Suprapubic skin (tissue), 4 donors: ENCODE measurements around the gene CIAO2B. TPM values are rescaled to one million over a fixed set of nuclear protein-coding genes. Genes with fewer than 3 reads are reported as not detected.

Experiments used
- DNase-seq, 2 donors: peaks; one replicate each; pipeline ENCODE4 v3.0.0-alpha.2; 2019; ENCODE audit warnings: low spot score in 2 of 2
- H3K27ac ChIP-seq: fragments of 200-600 bp; sonication (generic); one replicate; pipeline ENCODE4 v1.5.1; 2019
- H3K27me3 ChIP-seq: fragments of 200-600 bp; sonication (generic); one replicate; pipeline ENCODE4 v1.5.1; 2019
- H3K36me3 ChIP-seq: fragments of 200-600 bp; sonication (generic); one replicate; pipeline ENCODE4 v1.5.1; 2019
- H3K4me1 ChIP-seq: fragments of 200-600 bp; sonication (generic); one replicate; pipeline ENCODE4 v1.5.1; 2019
- H3K4me3 ChIP-seq: fragments of 200-600 bp; sonication (generic); one replicate; pipeline ENCODE4 v1.5.1; 2019; ENCODE audit warnings: mild to moderate bottlenecking
- H3K9me3 ChIP-seq: fragments of 200-600 bp; sonication (generic); one replicate; pipeline ENCODE4 v1.5.1; 2019
- EP300 ChIP-seq: sonication (generic); formaldehyde crosslinking; IDR thresholded peaks from one replicate; pipeline ENCODE4 v1.6.1; 2017; ENCODE audit warnings: antibody characterized with exemption
- POLR2A ChIP-seq, 2 donors: fragments of 450-650 bp; IDR thresholded peaks; one replicate each; pipeline ENCODE4 v1.6.1; 2017; ENCODE audit warnings: antibody characterized with exemption in 2 of 2, mild to moderate bottlenecking in 2 of 2, moderate library complexity in 2 of 2
- POLR2AphosphoS5 ChIP-seq, 3 donors: sonication (generic); formaldehyde crosslinking; IDR thresholded peaks; one replicate each; pipeline ENCODE4 v1.6.1; 2017; ENCODE audit warnings: antibody characterized with exemption in 3 of 3
- WGBS: methylation state at CpG from one replicate; pipeline ENCODE4 v1.1.5; 2018; 5-methylcytosine and 5-hydroxymethylcytosine counted together
- total RNA-seq, 4 donors: library from RNA; depleted of rRNA; stranded (reverse); fragments of >200 nt; gene quantifications; one replicate each; pipeline ENCODE4 v1.1.0, GENCODE V29; 2016
- TF ChIP-seq, protein P1 (sequence below), 2 donors: fragments of 200-600 bp in 1 of 2; fragments of 450-650 bp in 1 of 2; sonication (generic) in 1 of 2; IDR thresholded peaks; one replicate each; pipeline ENCODE4 v1.5.1; 2016 to 2019; ENCODE audit warnings: antibody characterized with exemption in 2 of 2, mild to moderate bottlenecking in 1 of 2, moderate library complexity in 1 of 2

Gene CIAO2B
- total RNA-seq, 4 donors from 2014 or later, result 34.4 to 69.0 (median 45.0) TPM

DNA sequence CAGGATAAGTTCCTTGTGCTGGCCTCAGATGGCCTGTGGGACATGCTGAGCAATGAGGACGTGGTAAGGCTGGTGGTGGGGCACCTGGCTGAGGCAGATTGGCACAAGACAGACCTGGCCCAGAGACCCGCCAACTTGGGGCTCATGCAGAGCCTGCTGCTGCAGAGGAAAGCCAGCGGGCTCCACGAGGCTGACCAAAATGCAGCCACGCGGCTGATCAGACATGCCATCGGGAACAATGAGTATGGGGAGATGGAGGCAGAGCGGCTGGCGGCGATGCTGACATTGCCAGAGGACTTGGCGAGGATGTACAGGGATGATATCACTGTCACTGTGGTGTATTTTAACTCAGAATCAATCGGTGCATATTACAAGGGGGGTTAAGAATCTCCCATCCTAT is 48.7 kb downstream of the CIAO2B start:
- peaks cover 13% of the 10 kb centered on the region for H3K4me1 ChIP-seq
- no peaks in the 10 kb centered on the region for H3K9me3 ChIP-seq
- no peak overlapping the region for H3K27ac ChIP-seq
- no peak for DNase-seq
- H3K4me3 ChIP-seq, result no peak overlapping the region
- peaks cover 30% of the 10 kb centered on the region for H3K36me3 ChIP-seq
- 83% methylated on average over 10 of the region's 12 CpGs for WGBS
- no peaks in the 10 kb centered on the region for H3K27me3 ChIP-seq
- TF ChIP-seq, protein P1, sequence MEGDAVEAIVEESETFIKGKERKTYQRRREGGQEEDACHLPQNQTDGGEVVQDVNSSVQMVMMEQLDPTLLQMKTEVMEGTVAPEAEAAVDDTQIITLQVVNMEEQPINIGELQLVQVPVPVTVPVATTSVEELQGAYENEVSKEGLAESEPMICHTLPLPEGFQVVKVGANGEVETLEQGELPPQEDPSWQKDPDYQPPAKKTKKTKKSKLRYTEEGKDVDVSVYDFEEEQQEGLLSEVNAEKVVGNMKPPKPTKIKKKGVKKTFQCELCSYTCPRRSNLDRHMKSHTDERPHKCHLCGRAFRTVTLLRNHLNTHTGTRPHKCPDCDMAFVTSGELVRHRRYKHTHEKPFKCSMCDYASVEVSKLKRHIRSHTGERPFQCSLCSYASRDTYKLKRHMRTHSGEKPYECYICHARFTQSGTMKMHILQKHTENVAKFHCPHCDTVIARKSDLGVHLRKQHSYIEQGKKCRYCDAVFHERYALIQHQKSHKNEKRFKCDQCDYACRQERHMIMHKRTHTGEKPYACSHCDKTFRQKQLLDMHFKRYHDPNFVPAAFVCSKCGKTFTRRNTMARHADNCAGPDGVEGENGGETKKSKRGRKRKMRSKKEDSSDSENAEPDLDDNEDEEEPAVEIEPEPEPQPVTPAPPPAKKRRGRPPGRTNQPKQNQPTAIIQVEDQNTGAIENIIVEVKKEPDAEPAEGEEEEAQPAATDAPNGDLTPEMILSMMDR (IDR thresholded peaks at IDR 0.05), result no peak
- TF ChIP-seq POLR2AphosphoS5 (IDR thresholded peaks at IDR 0.05) (no peak), EP300 (no peak), POLR2A (IDR thresholded peaks at IDR 0.05) (no peak)

DNA sequence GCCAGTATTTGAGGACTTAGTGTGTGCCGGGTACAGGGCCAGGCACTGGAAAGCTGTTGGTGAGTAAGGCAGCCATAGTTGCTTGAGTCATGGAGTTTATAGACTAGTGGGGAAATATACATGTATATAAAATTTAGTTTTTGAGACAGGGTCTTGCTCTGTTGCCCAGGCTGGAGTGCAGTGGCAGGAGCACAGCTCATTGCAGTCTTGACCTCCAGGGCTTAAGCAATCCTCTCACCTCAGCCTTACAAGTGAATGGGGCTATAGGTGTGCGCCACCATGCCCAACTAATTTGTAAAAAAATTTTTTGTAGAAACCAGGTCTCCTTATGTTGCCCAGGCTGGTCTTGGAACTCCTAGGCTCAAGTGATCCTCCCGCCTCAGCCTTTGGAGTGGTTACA is 51.5 kb downstream of the CIAO2B start:
- TF ChIP-seq EP300 (no peak), POLR2A (IDR thresholded peaks at IDR 0.05) (no peak), POLR2AphosphoS5 (IDR thresholded peaks at IDR 0.05) (no peak)
- TF ChIP-seq, protein P1 (IDR thresholded peaks at IDR 0.05), result no peak
- DNase-seq, result no peak
- Histone ChIP-seq H3K4me1 (peaks cover 21% of the 10 kb centered on the region), H3K27ac (no peak overlapping the region), H3K4me3 (no peak overlapping the region), H3K36me3 (peaks cover 30% of the 10 kb centered on the region), H3K27me3 (no peaks in the 10 kb centered on the region), H3K9me3 (no peaks in the 10 kb centered on the region)
- WGBS, result 91% methylated on average over 3 of the region's 3 CpGs

Other genes with a start within 250 kb of the CIAO2B start
- 10 to 100 TPM; 24.0 to 55.1 (median 36.4) TPM for gene CMTM4, start 237.7 kb downstream of the CIAO2B start, total RNA-seq
- 100 to 1,000 TPM; 102 to 212 (median 137) TPM for gene DYNC1LI2, start 182.8 kb downstream of the CIAO2B start, total RNA-seq
- not detected for gene TERB1, start 132.8 kb downstream of the CIAO2B start, total RNA-seq
- gene NAE1, start 103.4 kb downstream of the CIAO2B start, total RNA-seq, result 10 to 100 TPM; 36.2 to 57.5 (median 45.0) TPM
- not detected for gene CA7, start 90.0 kb downstream of the CIAO2B start, total RNA-seq
- gene PDP2, start 53.9 kb downstream of the CIAO2B start, total RNA-seq, result 1 to 10 TPM; 5.0 to 8.3 (median 6.6) TPM
- under 1 TPM in 1 of 4 donors, not detected in 3; 0.45 TPM for gene CDH16, start 15.5 kb downstream of the CIAO2B start, total RNA-seq
- 10 to 100 TPM in 1 of 4 donors, 1 to 10 TPM in 3; 1.5 to 12.1 (median 4.6) TPM for gene RRAD, start 8.9 kb downstream of the CIAO2B start, total RNA-seq
- 10 to 100 TPM; 33.6 to 56.0 (median 42.3) TPM for gene CES2, start 1.1 kb upstream of the CIAO2B start, total RNA-seq
- gene CES3, start 26.9 kb upstream of the CIAO2B start, total RNA-seq, result 1 to 10 TPM in 3 of 4 donors, not detected in 1; 1.4 to 2.2 (median 1.5) TPM
- gene CES4A, start 54.2 kb upstream of the CIAO2B start, total RNA-seq, result 100 to 1,000 TPM in 2 of 4 donors, 10 to 100 TPM in 2; 47.2 to 148 (median 99.9) TPM
- 10 to 100 TPM; 28.2 to 68.3 (median 46.6) TPM for gene CBFB, start 94.7 kb upstream of the CIAO2B start, total RNA-seq
- gene PHAF1, start 175.5 kb upstream of the CIAO2B start, total RNA-seq, result 10 to 100 TPM; 44.0 to 60.9 (median 53.1) TPM
- gene B3GNT9, start 216.6 kb upstream of the CIAO2B start, total RNA-seq, result 1 to 10 TPM; 7.5 to 9.7 (median 9.0) TPM
- 10 to 100 TPM; 25.9 to 34.4 (median 28.7) TPM for gene TRADD, start 225.5 kb upstream of the CIAO2B start, total RNA-seq
- gene FBXL8, start 225.6 kb upstream of the CIAO2B start, total RNA-seq, result 100 to 1,000 TPM in 1 of 4 donors, 10 to 100 TPM in 3; 45.0 to 134 (median 58.8) TPM
- 100 to 1,000 TPM in 2 of 4 donors, 10 to 100 TPM in 2; 56.5 to 351 (median 102) TPM for gene HSF4, start 230.3 kb upstream of the CIAO2B start, total RNA-seq
- 100 to 1,000 TPM in 2 of 4 donors, 10 to 100 TPM in 2; 64.3 to 116 (median 90.5) TPM for gene NOL3, start 236.1 kb upstream of the CIAO2B start, total RNA-seq
- gene MATCAP1, start 249.6 kb upstream of the CIAO2B start, total RNA-seq, result 10 to 100 TPM; 14.2 to 30.0 (median 17.3) TPM